ENCODE measurements around the gene ASAP2.

ASAP2 gene

GRCh38 chr2:9312591-9312990 is 106.0 kb downstream of the ASAP2 start:
- DNase-seq (ENCODE audit: low read depth) = no peak
- H3K4me3 ChIP-seq (ENCODE audit: low read depth, low read length) = no peak overlapping the region
- TF ChIP-seq, protein P1, sequence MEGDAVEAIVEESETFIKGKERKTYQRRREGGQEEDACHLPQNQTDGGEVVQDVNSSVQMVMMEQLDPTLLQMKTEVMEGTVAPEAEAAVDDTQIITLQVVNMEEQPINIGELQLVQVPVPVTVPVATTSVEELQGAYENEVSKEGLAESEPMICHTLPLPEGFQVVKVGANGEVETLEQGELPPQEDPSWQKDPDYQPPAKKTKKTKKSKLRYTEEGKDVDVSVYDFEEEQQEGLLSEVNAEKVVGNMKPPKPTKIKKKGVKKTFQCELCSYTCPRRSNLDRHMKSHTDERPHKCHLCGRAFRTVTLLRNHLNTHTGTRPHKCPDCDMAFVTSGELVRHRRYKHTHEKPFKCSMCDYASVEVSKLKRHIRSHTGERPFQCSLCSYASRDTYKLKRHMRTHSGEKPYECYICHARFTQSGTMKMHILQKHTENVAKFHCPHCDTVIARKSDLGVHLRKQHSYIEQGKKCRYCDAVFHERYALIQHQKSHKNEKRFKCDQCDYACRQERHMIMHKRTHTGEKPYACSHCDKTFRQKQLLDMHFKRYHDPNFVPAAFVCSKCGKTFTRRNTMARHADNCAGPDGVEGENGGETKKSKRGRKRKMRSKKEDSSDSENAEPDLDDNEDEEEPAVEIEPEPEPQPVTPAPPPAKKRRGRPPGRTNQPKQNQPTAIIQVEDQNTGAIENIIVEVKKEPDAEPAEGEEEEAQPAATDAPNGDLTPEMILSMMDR (IDR thresholded peaks at IDR 0.05; ENCODE audit: insufficient read depth, low read depth, low read length, missing control alignments) = no peak

DNA sequence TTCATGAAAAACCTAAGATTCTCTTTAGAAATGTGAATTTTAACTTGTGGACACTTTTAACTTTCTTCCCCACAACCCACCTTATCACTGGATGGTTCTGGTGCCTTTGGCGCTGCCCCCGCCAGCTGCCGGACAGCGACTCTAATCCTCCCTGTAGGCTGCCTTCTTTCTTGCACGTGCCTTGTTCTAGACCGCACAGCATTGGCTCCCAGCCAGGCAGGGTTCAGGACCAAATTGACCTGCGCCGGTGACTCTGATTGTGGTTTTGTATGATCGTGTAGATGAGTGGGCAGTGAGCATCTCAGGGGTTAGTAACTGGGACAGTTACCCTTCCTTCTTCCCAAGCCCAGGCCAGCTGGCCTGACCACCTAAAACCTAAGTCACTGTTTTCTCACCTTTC is 106.8 kb downstream of the ASAP2 start:
- DNase-seq (ENCODE audit: low read depth) = no peak
- H3K4me3 ChIP-seq (ENCODE audit: low read depth, low read length) = no peak overlapping the region
- TF ChIP-seq, protein P1 (IDR thresholded peaks at IDR 0.05; ENCODE audit: insufficient read depth, low read depth, low read length, missing control alignments) = no peak

GRCh38 chr2:9315280-9315847 is 108.8 kb downstream of the ASAP2 start:
- H3K4me3 ChIP-seq (ENCODE audit: low read depth, low read length) = no peak overlapping the region
- TF ChIP-seq, protein P1 (IDR thresholded peaks at IDR 0.05; ENCODE audit: insufficient read depth, low read depth, low read length, missing control alignments) = no peak
- no peak for DNase-seq (ENCODE audit: low read depth)

- TF ChIP-seq, protein P1 (IDR thresholded peaks at IDR 0.05; ENCODE audit: insufficient read depth, low read depth, low read length, missing control alignments) = no peak
- DNase-seq (ENCODE audit: low read depth) = no peak
- no peak overlapping the region for H3K4me3 ChIP-seq (ENCODE audit: low read depth, low read length)
Observed at GRCh38 chr2:9317559-9317958, 110.9 kb downstream of the ASAP2 start.

GRCh38 chr2:9318461-9319337 is 112.1 kb downstream of the ASAP2 start:
- H3K4me3 ChIP-seq (ENCODE audit: low read depth, low read length) = no peak overlapping the region
- TF ChIP-seq, protein P1 (IDR thresholded peaks at IDR 0.05; ENCODE audit: insufficient read depth, low read depth, low read length, missing control alignments) = no peak
- no peak for DNase-seq (ENCODE audit: low read depth)

DNA sequence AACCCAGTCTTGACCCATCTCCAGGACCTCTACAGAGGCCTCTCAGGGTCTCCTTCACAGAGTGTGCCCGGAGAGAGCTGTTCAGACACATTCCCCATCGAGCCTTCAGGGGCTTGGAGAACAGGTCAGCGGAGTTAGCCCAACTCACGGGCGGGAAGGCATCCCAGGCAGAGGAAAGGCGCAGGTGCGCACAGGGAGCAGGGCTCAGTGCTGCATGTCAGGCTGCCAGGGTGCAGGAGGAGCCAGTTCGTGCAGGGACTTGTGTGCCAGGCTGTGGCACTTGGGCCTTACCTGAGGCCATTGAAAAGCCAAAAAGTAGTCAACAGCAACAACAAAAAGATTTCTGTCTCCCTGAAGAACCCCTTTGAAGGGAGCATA is 112.7 kb downstream of the ASAP2 start:
- no peak for DNase-seq (ENCODE audit: low read depth)
- TF ChIP-seq, protein P1 (IDR thresholded peaks at IDR 0.05; ENCODE audit: insufficient read depth, low read depth, low read length, missing control alignments) = no peak
- H3K4me3 ChIP-seq (ENCODE audit: low read depth, low read length) = no peak overlapping the region
